Fibroblast of lung (primary cell): Measurements from ENCODE around the gene TMEFF2.

Experiments
- EZH2 ChIP-seq: IDR thresholded peaks from 2 replicates; pipeline ENCODE4 v1.5.1; 2012; ENCODE audit warnings: low read length, control low read depth, mild to moderate bottlenecking; ENCODE audit errors: missing control alignments
- TF ChIP-seq, protein P1 (sequence below), 2 donors: IDR thresholded peaks in 1 of 2; conservative IDR thresholded peaks in 1 of 2; 1 replicate in 1 of 2; 2 replicates in 1 of 2; pipeline ENCODE4 v1.5.1; 2011 to 2012; ENCODE audit warnings: low read length in 2 of 2, control low read depth in 1 of 2, inconsistent platforms in 1 of 2, low read depth in 1 of 2, mild to moderate bottlenecking in 1 of 2

- TF ChIP-seq, protein P1, sequence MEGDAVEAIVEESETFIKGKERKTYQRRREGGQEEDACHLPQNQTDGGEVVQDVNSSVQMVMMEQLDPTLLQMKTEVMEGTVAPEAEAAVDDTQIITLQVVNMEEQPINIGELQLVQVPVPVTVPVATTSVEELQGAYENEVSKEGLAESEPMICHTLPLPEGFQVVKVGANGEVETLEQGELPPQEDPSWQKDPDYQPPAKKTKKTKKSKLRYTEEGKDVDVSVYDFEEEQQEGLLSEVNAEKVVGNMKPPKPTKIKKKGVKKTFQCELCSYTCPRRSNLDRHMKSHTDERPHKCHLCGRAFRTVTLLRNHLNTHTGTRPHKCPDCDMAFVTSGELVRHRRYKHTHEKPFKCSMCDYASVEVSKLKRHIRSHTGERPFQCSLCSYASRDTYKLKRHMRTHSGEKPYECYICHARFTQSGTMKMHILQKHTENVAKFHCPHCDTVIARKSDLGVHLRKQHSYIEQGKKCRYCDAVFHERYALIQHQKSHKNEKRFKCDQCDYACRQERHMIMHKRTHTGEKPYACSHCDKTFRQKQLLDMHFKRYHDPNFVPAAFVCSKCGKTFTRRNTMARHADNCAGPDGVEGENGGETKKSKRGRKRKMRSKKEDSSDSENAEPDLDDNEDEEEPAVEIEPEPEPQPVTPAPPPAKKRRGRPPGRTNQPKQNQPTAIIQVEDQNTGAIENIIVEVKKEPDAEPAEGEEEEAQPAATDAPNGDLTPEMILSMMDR (conservative IDR thresholded peaks at IDR 0.05 in 1 of 2, IDR thresholded peaks at IDR 0.05 in 1 of 2; ENCODE audit: low read depth in 1 of 2, low read length in 2 of 2) = no peak
- no peak for TF ChIP-seq EZH2
Measured at GRCh38 chr2:191954451-191954850, 240.3 kb downstream of the TMEFF2 start.
